NK-92 treated with Interleukin-12 subunit alpha and Interleukin-12 subunit beta, amount 100 ng/mL, for 24 hours (cell line): Measurements from ENCODE around the gene VAMP2.

ENCODE experiments used
- DNase-seq: peaks from one replicate; lab custom pipeline; 2025; lab: John Stamatoyannopoulos, UW

The VAMP2 gene

GRCh38 chr17:8155231-8155995 is 7.3 kb downstream of the VAMP2 start:
- no peak for DNase-seq

DNA sequence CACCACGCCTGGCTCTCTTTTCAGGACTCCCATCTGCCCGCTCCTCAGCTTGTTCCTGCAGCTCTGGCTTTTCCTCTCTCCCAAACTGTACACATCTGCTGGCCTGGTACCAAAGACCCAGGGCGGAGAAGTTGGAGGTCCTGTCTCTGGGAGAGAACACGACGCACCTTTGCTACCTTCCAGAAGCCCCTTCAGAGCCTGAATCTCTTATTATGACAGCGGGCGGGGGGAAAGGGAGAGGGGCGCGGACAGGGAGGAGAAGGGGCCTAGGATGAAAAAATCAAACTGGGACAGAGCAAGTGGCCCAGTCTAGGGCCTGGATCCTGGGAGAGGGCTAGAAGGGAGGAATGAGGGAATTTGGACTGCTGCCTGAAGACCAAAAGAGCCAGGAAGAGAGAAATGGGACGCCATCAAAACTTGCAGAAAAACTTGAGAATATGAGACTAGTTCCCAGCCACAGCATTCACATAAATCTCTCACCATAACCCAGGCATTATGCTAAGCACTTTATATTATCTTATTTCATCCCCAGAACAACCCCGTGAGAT is 8.1 kb downstream of the VAMP2 start:
- DNase-seq = no peak

GRCh38 chr17:8153957-8154607 is 8.7 kb downstream of the VAMP2 start:
- DNase-seq = no peak

DNA sequence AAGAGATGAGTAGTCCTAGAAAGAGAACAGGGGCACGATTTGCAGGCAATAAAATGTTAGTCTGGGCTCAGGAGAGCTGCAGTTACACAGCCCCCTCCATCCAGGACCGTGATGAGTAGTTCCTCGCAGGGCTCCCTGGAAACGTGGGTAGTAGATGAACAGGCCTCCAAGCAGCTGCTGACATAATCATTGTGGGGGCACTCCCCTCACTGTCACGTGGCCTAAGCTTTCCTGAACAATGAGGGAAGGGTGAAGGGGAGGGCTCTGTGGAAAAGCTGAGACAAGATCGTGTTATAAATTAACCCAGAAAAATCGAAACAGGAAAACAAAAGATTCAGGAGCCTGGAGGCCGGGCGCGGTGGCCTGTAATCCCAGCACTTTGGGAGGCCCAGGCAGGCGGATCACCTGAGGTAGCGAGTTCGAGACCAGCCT is 9.2 kb downstream of the VAMP2 start:
- DNase-seq = no peak

DNA sequence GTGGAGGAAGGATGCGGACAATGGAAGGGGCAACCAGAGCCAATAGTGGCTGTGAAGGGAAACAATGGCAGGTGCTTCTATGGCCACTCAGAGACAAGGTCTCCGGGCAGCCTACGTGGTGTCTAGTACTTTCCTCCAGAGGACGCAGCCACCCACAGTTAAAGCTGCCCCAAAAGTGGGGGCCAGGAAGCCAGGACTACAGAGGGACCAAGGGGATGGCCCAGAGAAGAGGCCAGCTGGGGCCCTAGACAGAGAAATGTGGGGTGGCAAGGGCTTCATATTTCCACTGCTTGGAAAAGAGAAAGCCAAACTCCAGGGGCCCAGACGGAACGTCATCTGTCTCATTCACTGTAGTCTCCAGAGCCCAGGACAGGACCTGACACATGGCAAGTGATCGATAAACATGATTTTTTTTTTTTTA is 9.7 kb downstream of the VAMP2 start:
- DNase-seq = no peak

GRCh38 chr17:8152112-8152775 is 10.5 kb downstream of the VAMP2 start, which contains the start of gene PER1:
TSS of gene PER1 (minus strand) at chr17:8152404. CDS start at chr17:8150706, 1,698 bp downstream.
- DNase-seq = no peak

- DNase-seq = no peak
These were observed 11.1 kb downstream of the VAMP2 start for GRCh38 chr17:8151641-8152111.

GRCh38 chr17:8151120-8151640 is 11.6 kb downstream of the VAMP2 start:
- DNase-seq = peak; percentile 76

DNA sequence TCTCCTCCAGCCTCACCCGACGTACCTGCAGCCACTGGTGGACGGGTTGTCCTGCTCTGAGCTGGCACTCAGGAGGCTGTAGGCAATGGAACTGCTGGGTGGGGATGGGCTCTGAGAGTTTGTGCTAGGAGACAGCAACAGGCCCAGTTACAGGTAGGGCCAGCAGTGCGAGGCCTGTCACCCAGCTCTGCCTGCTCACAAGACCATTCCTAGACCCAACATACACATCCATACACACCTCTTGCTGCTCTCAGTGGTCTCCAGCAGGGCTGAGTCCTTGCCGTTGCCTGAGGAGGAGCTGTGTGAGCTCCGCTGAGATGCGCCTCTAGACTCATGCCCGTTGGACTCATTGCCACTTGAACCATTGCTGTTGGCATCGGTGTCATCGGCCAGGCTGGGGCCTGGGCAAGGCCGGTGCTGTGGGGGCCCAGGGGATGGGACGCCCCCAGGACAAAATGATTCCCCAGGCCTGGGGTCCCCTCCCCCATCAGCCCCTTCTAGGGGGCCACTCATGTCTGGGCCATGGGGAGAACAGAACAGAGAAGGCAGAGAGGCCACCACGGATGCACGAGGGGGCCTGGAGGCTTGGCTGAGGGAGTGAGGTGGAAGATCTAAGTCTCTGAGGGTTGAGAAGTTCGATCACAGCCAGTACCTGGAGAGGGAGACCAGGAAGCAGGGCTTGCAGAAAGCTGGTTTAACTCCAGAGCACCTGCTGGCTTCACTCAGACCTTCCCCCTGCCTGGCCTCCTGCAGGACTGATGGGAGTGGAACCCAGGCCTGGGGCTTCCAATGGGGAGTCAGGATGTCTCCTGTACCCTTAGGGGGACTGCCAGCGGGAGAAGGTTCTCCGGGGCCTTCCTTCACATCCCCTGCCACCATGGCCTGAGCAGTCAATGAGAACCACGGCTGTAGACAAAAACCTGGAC is 12.3 kb downstream of the VAMP2 start:
- no peak for DNase-seq

DNA sequence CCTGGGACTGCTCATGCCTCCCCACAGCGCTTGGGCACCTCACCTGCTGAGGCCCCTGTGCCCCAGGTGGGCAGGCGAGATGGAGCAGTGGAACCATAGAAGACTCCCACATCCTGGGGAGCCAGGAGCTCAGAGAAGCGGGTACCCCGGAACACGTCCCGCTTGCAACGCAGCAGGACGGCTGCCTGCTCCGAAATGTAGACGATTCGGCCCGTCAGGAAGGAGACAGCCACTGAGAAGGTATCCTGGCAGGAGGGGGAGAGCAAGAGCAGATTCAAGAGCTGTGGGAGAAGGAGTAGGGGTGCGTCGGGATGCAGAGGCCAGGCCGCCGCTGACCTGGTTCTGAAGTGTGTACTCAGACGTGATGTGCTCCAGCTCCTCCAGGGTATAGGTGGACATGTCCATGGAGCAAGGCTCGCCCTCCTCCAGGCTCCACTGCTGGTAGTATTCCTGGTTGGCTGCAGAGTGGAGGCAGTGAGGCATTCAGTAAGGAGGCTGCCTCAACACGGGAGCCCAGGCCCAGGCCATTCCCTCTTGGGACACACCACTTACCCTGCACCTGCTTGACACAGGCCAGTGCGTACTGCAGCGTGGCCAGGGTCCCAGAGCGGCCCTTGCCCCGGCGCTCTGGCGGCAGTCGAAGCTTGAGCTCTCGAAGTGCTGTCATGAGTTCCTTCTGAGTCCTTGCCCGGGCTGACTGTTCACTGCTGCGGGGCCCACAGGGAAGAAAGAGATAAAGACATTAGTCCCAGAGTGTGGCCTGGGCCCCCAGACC is 13.1 kb downstream of the VAMP2 start:
- DNase-seq = no peak

DNA sequence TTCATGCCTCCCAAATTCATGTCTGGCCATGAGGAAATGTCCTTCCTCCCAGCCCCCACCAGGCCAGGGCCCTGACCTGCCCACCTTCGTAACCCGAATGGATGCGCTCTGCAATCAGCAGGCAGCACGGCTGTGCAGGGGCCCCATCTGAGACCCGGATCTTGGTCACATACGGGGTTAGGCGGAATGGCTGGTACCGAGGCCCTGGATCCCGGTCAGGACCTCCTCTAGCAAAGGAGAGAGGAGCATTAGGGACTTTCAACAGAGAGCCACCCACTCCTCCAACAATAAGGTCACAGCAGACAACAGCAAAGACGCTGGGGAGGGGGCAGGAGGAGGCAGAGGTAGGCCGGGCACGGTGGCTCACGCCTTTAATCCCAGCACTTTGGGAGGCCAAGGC is 14.2 kb downstream of the VAMP2 start:
- DNase-seq = no peak

GRCh38 chr17:8147805-8148404 is 14.8 kb downstream of the VAMP2 start:
- no peak for DNase-seq

DNA sequence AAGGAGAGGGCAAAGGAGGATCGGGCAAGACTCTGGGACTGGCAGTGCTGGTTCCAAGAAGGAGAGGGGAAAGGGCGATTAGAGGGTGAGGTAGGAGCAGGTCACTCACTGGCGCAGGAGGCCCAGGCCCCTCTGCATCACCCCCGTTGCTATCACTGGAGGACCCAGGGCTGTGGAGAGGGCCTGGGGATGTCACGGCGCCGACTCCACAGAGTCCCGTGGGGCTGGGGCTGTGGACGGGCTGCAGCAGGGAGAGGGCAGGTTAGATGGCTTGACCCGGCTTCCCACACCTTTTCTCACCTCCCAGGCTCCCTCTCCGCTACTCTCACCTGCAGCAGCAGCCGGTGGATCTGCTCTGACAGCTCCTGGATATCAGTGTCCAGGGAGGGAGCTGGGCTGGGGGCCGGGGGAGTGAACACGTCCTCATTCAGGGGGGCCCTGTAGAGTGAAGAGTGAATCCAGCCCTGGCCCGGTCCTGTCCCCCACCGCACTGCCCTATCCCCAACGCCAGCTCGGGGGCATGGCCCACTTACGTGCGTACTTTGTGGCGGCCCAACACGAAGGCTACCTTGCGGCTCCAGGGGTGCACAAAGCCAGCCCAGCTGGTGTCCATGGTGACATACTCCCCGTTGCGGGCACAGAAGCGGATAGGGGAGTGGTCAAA is 15.5 kb downstream of the VAMP2 start:
- no peak for DNase-seq

DNA sequence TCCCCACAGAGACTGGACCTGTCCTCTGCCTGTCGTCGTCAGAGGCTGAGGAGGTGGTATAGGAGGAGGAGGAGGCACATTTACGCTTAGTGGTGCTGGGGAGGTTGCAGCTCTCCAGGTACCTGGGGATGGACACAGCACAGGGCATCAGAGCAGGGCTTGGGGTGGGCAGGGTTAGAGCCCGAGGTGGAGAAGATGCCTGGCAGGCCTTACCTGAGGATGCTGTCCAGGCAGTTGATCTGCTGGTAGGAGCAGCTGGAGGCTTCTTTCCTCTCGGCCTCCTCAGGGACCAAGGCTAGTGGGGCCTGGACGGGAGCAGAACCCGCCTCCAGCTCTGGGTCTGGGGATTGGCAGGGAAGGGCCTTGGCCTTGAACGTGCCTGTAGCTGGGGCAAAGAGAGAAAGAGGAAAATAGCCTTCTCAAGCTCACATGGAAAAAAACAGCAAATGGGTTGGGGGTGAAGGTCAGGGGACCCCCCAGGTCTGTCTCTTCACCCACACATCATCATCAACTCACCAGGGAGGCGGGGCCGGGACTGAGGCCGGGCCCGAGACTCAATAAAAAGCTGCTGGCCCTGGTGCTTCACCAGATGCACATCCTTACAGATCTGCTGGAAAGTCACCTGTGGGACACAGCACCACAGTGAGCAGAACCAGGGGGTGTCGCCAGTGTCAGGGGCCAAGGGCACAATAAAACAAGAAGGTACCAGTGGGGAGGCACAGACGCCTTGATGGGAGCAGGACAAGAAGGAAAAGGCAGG is 16.2 kb downstream of the VAMP2 start:
- no peak for DNase-seq

DNA sequence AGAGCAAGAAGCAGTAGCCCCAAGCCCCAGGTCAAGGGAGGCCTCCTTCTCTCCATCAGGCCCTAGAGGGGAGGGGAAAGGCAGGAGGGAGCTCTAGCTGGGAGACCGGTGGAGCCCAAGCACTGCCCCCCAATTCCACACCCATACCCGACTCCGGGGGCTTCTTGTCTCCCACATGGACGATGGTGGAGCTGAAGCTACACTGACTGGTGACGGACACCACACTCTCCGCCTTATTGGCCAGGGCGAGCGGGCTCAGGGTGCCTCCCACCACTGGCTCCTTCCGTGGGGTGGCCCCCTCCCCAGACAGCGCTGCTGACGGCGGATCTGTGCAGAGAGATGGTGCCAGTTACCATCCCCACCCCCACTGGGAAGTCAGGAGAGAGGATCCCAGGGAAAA is 16.9 kb downstream of the VAMP2 start:
- DNase-seq = no peak

DNA sequence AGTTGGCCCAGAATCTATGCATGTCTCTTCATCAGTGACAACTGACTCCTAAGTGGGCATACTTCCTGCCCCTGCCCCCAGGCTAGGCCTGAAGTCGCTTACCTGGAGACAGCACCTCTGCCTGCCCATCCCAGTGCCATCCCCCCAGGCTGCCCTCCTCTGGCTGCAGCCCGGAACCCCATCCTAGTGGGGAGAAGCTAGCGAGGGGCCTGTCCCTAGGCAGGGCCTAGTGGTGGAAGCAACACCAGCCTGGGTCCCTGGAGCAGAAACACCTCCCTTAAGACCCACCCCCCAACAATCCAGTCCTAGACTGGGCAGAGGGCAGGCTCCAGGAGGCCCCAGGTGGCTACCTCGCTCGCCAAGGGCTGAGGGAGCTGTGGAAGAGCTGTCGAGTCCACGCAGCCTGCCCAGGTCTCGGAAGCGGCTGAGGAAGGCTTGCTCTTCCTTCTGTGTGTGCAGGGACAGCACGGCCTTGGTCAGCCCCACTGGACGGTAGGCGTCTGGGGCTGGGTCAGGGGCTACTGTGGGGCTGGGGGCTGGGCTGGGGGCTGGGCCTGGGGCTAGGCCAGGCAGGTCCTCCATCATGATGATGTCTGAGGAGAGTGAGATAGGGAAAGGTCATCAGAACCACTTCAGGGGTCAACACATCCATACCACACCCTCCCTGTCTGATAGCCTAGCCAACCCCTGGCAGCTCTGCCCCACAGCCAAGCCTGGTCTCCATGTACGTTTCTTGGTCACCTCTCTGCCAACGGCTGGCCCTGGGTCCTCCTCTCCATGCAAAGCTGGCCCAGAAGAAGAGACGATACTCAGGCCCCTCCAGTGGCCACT is 18.1 kb downstream of the VAMP2 start:
- no peak for DNase-seq

GRCh38 chr17:8143581-8144400 is 19.0 kb downstream of the VAMP2 start:
- DNase-seq = no peak
